Measurements from ENCODE around the gene SIPA1L2.

The SIPA1L2 gene

DNA sequence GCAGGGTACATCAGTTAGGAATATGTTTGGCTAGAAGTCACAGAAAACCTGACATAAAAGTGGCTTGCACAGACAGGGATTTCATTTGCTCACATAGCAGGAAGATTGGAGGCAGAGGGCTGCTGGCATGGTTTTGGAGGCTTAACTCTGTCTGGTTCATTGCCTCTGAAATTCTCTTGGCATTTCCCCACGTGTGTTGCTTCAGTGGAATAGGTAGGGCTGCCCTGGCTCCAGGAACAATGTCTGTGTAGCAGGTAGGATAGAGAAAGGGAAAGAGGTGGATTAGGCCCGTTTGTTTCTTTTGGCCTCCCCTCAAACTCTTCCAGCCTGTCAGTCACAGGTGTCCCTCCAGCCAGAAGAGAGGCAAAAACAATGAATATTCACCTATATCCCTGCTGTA lies 20.5 kb upstream of the SIPA1L2 start:
- ChIA-PET CTCF (interaction anchor here (3.0 kb wide), 1 partner anchor 8 kb away, joined by 16 read pairs; no protein-coding TSS in a partner anchor), POLR2A (no interaction called here)
- TF ChIP-seq, protein P1, sequence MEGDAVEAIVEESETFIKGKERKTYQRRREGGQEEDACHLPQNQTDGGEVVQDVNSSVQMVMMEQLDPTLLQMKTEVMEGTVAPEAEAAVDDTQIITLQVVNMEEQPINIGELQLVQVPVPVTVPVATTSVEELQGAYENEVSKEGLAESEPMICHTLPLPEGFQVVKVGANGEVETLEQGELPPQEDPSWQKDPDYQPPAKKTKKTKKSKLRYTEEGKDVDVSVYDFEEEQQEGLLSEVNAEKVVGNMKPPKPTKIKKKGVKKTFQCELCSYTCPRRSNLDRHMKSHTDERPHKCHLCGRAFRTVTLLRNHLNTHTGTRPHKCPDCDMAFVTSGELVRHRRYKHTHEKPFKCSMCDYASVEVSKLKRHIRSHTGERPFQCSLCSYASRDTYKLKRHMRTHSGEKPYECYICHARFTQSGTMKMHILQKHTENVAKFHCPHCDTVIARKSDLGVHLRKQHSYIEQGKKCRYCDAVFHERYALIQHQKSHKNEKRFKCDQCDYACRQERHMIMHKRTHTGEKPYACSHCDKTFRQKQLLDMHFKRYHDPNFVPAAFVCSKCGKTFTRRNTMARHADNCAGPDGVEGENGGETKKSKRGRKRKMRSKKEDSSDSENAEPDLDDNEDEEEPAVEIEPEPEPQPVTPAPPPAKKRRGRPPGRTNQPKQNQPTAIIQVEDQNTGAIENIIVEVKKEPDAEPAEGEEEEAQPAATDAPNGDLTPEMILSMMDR (IDR thresholded peaks at IDR 0.05; ENCODE audit: control extremely low read depth, extremely low read depth, low read depth, missing control alignments): no peak
- no peak for DNase-seq (ENCODE audit: extremely low spot score)

DNA sequence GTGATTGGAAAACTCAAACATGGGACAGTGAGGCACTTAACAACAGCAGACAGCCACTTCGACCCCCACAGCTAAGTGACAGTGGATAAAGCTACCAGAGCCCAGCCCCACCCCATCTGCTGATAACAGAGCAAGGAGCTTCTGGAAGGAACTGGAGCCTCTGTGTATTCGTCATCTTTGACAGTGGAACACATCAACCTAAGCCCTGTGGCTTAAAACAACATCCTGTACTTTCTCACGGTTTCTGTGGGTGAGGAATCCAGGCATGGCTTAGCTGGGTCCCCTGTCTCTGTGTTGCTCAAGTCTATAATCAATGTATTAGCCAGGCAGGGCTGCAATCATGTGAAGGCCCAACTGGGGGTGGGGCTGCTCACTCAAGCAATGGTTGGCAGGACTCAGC lies 18.4 kb upstream of the SIPA1L2 start:
- ChIA-PET POLR2A (no interaction called here), CTCF (interaction anchor here (0.7 to 3.0 kb wide), 2 partner anchors 10 to 13 kb away, joined by 3 to 16 read pairs; no protein-coding TSS in a partner anchor)
- TF ChIP-seq, protein P1 (IDR thresholded peaks at IDR 0.05; ENCODE audit: control extremely low read depth, extremely low read depth, low read depth, missing control alignments): no peak
- DNase-seq (ENCODE audit: extremely low spot score): no peak

DNA sequence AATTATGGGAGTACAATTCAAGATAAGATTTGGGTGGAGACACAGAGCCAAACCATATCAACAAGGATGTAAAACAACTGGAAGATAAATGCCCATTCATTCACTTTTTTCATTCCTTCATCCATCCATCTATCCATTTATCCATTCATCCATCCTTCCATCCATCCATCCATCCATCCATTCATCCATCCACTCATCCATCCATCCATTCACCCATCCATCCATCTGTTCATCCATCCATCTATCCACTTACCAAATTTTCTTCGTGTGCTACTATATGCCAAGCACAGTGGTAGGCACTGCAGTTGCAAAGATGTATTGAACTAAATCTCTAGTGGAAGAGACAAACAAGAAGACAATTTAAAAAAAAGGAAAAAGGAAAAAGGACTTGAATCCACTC lies 14.3 kb upstream of the SIPA1L2 start:
- ChIA-PET CTCF (interaction anchor here (1.0 kb wide), 1 partner anchor 9 kb away, joined by 3 read pairs; no protein-coding TSS in a partner anchor), POLR2A (no interaction called here)
- no peak for DNase-seq (ENCODE audit: extremely low spot score)
- TF ChIP-seq, protein P1 (IDR thresholded peaks at IDR 0.05; ENCODE audit: control extremely low read depth, extremely low read depth, low read depth, missing control alignments): no peak

DNA sequence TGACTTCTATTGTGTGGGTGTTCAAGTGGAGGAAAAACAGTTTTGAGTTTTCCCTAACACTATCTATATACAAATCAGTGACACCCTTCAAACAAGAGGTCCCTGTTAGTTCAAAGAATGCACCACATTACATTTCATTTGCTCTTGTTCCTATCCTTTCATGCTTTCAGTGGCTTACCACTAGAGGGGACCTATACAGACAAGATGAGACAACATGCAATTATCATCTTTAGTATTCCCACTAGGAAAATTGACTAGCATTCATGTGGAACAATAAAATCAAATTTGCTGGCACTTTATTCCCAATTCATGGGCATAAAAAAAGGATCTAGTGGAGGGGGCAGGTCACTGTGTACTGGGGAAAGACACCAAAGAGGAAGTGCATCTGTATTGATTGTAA lies 13.3 kb upstream of the SIPA1L2 start:
- TF ChIP-seq, protein P1 (IDR thresholded peaks at IDR 0.05; ENCODE audit: control extremely low read depth, extremely low read depth, low read depth, missing control alignments): no peak
- DNase-seq (ENCODE audit: extremely low spot score): no peak
- POLR2A ChIA-PET: no interaction called here
- CTCF ChIA-PET: no interaction called here

DNA sequence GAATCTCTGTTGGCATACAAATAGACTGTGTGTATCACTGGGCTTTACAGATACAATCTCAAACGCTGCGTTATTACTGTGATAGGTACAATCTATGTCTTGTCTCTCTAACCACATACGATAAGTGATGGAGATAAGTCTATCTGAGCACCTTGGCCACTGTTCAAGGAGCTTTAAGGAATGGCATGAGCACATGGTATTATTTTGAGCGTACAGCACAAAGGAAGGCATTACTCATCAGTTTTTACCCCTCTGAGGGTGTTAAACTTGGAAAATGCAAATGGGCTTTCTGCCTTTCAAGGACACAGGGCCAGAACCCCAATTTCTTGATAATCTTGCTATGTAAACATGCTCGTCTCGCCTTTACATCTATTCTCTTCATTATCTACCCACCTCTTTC lies 11.6 kb upstream of the SIPA1L2 start:
- POLR2A ChIA-PET: no interaction called here
- no peak for DNase-seq (ENCODE audit: extremely low spot score)
- TF ChIP-seq, protein P1 (IDR thresholded peaks at IDR 0.05; ENCODE audit: control extremely low read depth, extremely low read depth, low read depth, missing control alignments): no peak
- CTCF ChIA-PET: interaction anchor here (0.8 kb wide), 1 partner anchor 12 kb away, joined by 3 read pairs; no protein-coding TSS in a partner anchor

DNA sequence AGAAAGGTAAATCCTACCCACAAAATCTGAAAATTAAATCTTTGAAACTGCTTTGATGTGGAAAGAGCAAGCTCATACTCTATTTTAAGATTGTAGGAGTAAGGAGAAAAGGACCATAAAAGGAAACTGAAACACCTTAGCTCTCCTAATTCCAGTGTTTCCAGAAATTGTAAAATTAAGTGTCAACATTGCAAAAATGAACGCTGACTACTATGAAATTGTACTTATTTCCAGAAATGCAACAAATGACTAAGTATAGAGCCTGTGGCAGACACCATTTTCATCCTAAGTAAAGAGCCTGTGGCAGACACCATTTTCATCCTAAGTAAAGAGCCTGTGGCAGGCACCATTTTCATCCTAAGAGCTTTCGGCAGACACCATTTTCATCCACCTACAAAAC lies 6.9 kb upstream of the SIPA1L2 start:
- POLR2A ChIA-PET: no interaction called here
- TF ChIP-seq, protein P1 (IDR thresholded peaks at IDR 0.05; ENCODE audit: control extremely low read depth, extremely low read depth, low read depth, missing control alignments): no peak
- CTCF ChIA-PET: interaction anchor here (0.7 to 1.5 kb wide), 9 partner anchors 9 to 653 kb away, joined by 3 to 6 read pairs (median 3); no protein-coding TSS in a partner anchor
- no peak for DNase-seq (ENCODE audit: extremely low spot score)
